Measurements from ENCODE around the gene C4orf50.

- TF ChIP-seq, protein P1, sequence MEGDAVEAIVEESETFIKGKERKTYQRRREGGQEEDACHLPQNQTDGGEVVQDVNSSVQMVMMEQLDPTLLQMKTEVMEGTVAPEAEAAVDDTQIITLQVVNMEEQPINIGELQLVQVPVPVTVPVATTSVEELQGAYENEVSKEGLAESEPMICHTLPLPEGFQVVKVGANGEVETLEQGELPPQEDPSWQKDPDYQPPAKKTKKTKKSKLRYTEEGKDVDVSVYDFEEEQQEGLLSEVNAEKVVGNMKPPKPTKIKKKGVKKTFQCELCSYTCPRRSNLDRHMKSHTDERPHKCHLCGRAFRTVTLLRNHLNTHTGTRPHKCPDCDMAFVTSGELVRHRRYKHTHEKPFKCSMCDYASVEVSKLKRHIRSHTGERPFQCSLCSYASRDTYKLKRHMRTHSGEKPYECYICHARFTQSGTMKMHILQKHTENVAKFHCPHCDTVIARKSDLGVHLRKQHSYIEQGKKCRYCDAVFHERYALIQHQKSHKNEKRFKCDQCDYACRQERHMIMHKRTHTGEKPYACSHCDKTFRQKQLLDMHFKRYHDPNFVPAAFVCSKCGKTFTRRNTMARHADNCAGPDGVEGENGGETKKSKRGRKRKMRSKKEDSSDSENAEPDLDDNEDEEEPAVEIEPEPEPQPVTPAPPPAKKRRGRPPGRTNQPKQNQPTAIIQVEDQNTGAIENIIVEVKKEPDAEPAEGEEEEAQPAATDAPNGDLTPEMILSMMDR (IDR thresholded peaks at IDR 0.05; ENCODE audit: insufficient read depth, low read length, poor library complexity, severe bottlenecking): no peak
- no peak for TF ChIP-seq EZH2phosphoT487 (conservative IDR thresholded peaks at IDR 0.05; ENCODE audit: low read length)
Observed at GRCh38 chr4:5999356-5999755, 18.9 kb downstream of the C4orf50 start.

Measured in SU-DHL-6 (cell line).